Tibial nerve (tissue), 4 donors: ENCODE measurements around the gene LRRC49. TPM values are rescaled to one million over a fixed set of nuclear protein-coding genes. Genes with fewer than 3 reads are reported as not detected.

Source experiments
- DNase-seq, 2 donors: peaks; one replicate each; pipeline ENCODE4 v3.0.0-alpha.2; 2019; ENCODE audit warnings: low spot score in 2 of 2
- H3K27ac ChIP-seq, 4 donors: fragments of 200-600 bp; sonication (generic) in 3 of 4; one replicate each; pipeline ENCODE4 v1.5.1; 2017 to 2019; ENCODE audit warnings: mild to moderate bottlenecking in 1 of 4
- H3K27me3 ChIP-seq, 2 donors: fragments of 200-600 bp; sonication (generic) in 1 of 2; one replicate each; pipeline versions ENCODE4 v1.5.1 to v1.6.0; 2017 to 2019
- H3K36me3 ChIP-seq, 3 donors: fragments of 200-600 bp; sonication (generic); one replicate each; pipeline ENCODE4 v1.5.1; 2018 to 2019
- H3K4me1 ChIP-seq, 4 donors: fragments of 200-600 bp; sonication (generic) in 3 of 4; one replicate each; pipeline ENCODE4 v1.5.1; 2017 to 2019
- H3K4me3 ChIP-seq, 4 donors: fragments of 200-600 bp; sonication (generic) in 3 of 4; one replicate each; pipeline ENCODE4 v1.5.1; 2017 to 2019; ENCODE audit warnings: mild to moderate bottlenecking in 1 of 4, moderate library complexity in 1 of 4
- H3K9me3 ChIP-seq, 4 donors: fragments of 200-600 bp; sonication (generic) in 3 of 4; one replicate each; pipeline ENCODE4 v1.5.1; 2017 to 2019
- EP300 ChIP-seq, 2 donors: sonication (generic); formaldehyde crosslinking; IDR thresholded peaks; one replicate each; pipeline ENCODE4 v1.6.1; 2017; ENCODE audit warnings: antibody characterized with exemption in 2 of 2, mild to moderate bottlenecking in 1 of 2
- POLR2A ChIP-seq, 2 donors: fragments of 450-650 bp; IDR thresholded peaks; one replicate each; pipeline ENCODE4 v1.6.1; 2017; ENCODE audit warnings: antibody characterized with exemption in 2 of 2, mild to moderate bottlenecking in 2 of 2, moderate library complexity in 2 of 2
- WGBS, 2 donors: methylation state at CpG; one replicate each; pipeline ENCODE4 v1.1.5; 2018; 5-methylcytosine and 5-hydroxymethylcytosine counted together
- total RNA-seq, 4 donors: library from RNA; depleted of rRNA; stranded (reverse); fragments of >200 nt; gene quantifications; one replicate each; pipeline ENCODE4 v1.1.0, GENCODE V29; 2016
- TF ChIP-seq, protein P1 (sequence below), 5 experiments: fragments of 200-600 bp in 3 of 5; fragments of 450-650 bp in 2 of 5; sonication (generic) in 3 of 5; IDR thresholded peaks; one replicate each; pipeline ENCODE4 v1.5.1; 2016 to 2019; ENCODE audit warnings: antibody characterized with exemption in 5 of 5, mild to moderate bottlenecking in 3 of 5, moderate library complexity in 2 of 5

LRRC49 gene
- total RNA-seq, 4 donors from 2014 or later, result 8.8 to 11.1 (median 9.5) TPM

- DNase-seq, result no peak
- peaks cover 0 to 6% (median 0%) of the 10 kb centered on the region in 4 donors for H3K4me1 ChIP-seq
- no peaks in the 10 kb centered on the region for H3K36me3 ChIP-seq
- no peaks in the 10 kb centered on the region for H3K27me3 ChIP-seq
- no peak overlapping the region for H3K4me3 ChIP-seq
- peaks cover 0 to 20% (median 0%) of the 10 kb centered on the region in 4 donors for H3K9me3 ChIP-seq
- no peak overlapping the region for H3K27ac ChIP-seq
- TF ChIP-seq, protein P1, sequence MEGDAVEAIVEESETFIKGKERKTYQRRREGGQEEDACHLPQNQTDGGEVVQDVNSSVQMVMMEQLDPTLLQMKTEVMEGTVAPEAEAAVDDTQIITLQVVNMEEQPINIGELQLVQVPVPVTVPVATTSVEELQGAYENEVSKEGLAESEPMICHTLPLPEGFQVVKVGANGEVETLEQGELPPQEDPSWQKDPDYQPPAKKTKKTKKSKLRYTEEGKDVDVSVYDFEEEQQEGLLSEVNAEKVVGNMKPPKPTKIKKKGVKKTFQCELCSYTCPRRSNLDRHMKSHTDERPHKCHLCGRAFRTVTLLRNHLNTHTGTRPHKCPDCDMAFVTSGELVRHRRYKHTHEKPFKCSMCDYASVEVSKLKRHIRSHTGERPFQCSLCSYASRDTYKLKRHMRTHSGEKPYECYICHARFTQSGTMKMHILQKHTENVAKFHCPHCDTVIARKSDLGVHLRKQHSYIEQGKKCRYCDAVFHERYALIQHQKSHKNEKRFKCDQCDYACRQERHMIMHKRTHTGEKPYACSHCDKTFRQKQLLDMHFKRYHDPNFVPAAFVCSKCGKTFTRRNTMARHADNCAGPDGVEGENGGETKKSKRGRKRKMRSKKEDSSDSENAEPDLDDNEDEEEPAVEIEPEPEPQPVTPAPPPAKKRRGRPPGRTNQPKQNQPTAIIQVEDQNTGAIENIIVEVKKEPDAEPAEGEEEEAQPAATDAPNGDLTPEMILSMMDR (IDR thresholded peaks at IDR 0.05), result no peak
- no peak for TF ChIP-seq POLR2A (IDR thresholded peaks at IDR 0.05)
- TF ChIP-seq EP300 (IDR thresholded peaks at IDR 0.05), result no peak
- WGBS, 2 donors, result 39 to 59% methylated on average over 3 of the region's 3 CpGs
These were observed 193.2 kb downstream of the LRRC49 start for GRCh38 chr15:71085809-71086208.

DNA sequence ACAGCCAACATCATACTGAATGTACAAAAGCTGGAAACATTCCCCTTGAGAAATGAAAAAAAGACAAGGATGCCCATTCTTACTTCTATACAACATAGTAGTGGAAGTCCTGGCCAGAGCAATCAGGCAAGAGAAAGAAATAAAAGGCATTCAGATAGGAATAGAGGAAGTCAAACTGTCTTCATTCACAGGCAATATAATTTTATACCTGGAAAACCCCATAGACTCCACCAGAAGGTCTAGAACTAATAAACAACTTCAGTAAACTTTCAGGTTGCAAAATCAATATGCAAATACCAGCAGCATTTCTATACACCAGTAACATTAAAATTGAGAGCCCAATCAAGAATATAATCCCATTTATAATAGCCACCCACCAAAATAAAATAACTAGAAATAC lies 195.5 kb downstream of the LRRC49 start:
- Histone ChIP-seq H3K9me3 (peaks cover 0 to 20% (median 0%) of the 10 kb centered on the region in 4 donors), H3K4me1 (peaks cover 0 to 3% (median 0%) of the 10 kb centered on the region in 4 donors), H3K36me3 (no peaks in the 10 kb centered on the region), H3K27me3 (no peaks in the 10 kb centered on the region), H3K4me3 (no peak overlapping the region), H3K27ac (no peak overlapping the region)
- no peak for TF ChIP-seq EP300 (IDR thresholded peaks at IDR 0.05)
- TF ChIP-seq, protein P1 (IDR thresholded peaks at IDR 0.05), result no peak
- no peak for TF ChIP-seq POLR2A (IDR thresholded peaks at IDR 0.05)
- no peak for DNase-seq

GRCh38 chr15:71088683-71089082 lies 196.1 kb downstream of the LRRC49 start:
- Histone ChIP-seq H3K4me3 (no peak overlapping the region), H3K36me3 (no peaks in the 10 kb centered on the region), H3K9me3 (peaks cover 0 to 20% (median 0%) of the 10 kb centered on the region in 4 donors), H3K4me1 (no peaks in the 10 kb centered on the region), H3K27me3 (no peaks in the 10 kb centered on the region), H3K27ac (no peak overlapping the region)
- no peak for DNase-seq
- no peak for TF ChIP-seq POLR2A (IDR thresholded peaks at IDR 0.05)
- TF ChIP-seq, protein P1 (IDR thresholded peaks at IDR 0.05), result no peak
- no peak for TF ChIP-seq EP300 (IDR thresholded peaks at IDR 0.05)
- WGBS, 2 donors, result 92 to 96% methylated on average over 1 of the region's 1 CpG

DNA sequence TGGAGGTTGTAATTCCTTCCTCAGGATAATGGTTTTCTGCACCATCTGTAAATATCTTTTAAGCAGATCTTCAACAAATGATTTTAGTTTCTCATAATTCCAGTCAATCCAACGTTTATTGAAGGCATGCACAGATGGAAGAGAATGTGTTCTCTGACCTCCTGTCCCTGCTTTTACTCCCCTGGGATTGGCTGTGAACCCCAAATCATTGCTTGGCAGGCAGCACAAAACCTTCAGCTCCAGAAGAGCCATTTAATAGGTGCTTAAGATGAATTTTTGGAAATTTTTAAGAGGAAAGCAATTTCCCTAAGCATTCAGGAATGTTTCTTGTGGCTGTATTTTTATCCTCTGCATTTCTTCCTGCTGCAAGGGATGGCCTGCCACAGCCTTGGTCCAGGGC lies 197.2 kb downstream of the LRRC49 start:
- WGBS, 2 donors, result 42 to 67% methylated on average over 1 of the region's 1 CpG
- TF ChIP-seq, protein P1 (IDR thresholded peaks at IDR 0.05), result no peak
- TF ChIP-seq EP300 (IDR thresholded peaks at IDR 0.05), result no peak
- no peak for TF ChIP-seq POLR2A (IDR thresholded peaks at IDR 0.05)
- Histone ChIP-seq H3K27ac (no peak overlapping the region), H3K9me3 (peaks cover 0 to 20% (median 0%) of the 10 kb centered on the region in 4 donors), H3K4me1 (no peaks in the 10 kb centered on the region), H3K36me3 (no peaks in the 10 kb centered on the region), H3K27me3 (no peaks in the 10 kb centered on the region), H3K4me3 (no peak overlapping the region)
- DNase-seq, result no peak

DNA sequence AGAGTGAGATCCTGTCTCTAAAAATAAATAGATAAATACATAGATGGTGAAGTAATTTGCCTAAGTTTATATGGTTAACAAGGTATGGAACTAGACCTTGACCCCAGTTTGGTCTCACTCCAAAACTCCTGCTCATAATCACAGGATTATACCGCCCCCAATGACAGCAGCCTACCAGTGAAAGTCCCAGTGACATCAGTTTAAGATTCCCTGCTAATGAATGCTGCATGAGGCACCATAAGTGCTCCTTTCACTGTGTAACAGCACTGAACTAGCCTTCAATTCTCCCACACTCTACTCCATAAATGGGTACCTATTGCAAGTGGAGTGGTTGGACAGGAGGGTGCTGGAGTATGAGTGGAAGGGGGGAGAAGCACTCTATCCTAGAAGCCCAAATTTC lies 199.0 kb downstream of the LRRC49 start:
- Histone ChIP-seq H3K4me1 (no peaks in the 10 kb centered on the region), H3K36me3 (no peaks in the 10 kb centered on the region), H3K27me3 (no peaks in the 10 kb centered on the region), H3K9me3 (peaks cover 0 to 19% (median 0%) of the 10 kb centered on the region in 4 donors), H3K4me3 (no peak overlapping the region), H3K27ac (no peak overlapping the region)
- TF ChIP-seq EP300 (IDR thresholded peaks at IDR 0.05) (no peak), POLR2A (IDR thresholded peaks at IDR 0.05) (no peak)
- TF ChIP-seq, protein P1 (IDR thresholded peaks at IDR 0.05), result no peak
- WGBS, 2 donors, result 64 to 76% methylated on average over 1 of the region's 1 CpG
- DNase-seq, result no peak
